ENCODE results near the gene MAPKAPK2.

DNA sequence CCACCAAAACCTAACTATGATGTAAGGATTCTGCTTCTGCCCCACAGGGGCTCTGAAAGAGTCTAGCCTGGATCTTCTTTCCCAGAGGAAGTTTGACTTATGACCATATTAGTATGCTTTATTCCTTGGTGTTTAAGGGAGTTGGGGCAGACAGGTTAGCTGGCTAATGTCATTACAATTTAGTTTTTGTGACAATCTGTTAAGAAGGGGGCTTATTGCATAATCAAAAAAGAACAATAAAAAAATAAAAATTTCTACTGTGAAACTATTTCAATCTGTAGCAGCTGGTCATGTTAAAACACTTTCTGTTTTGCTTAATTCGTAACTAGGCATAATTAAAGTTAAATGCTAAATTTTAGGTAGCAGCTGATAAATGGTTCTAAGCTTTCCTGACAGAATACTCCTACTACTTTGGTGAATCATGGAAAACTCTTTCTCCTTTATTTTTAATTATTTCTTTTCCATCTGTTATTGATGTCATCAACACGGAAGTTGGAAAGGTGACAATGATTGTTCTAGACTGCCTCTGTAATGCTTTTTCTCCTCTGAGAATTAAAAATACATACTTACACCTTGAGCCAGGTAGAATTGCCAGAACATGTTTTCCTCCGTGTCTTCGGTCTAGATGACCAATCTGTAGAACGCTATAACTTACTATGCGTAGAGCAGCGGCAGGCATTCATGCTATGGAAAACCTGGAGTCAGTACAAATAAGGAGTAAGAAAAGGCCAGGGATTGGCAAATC, 30.8 kb upstream of the MAPKAPK2 start:
- TF ChIP-seq POLR2A (IDR thresholded peaks at IDR 0.05) (no peak), POLR2AphosphoS5 (IDR thresholded peaks at IDR 0.05) (no peak)
- TF ChIP-seq, protein P1, sequence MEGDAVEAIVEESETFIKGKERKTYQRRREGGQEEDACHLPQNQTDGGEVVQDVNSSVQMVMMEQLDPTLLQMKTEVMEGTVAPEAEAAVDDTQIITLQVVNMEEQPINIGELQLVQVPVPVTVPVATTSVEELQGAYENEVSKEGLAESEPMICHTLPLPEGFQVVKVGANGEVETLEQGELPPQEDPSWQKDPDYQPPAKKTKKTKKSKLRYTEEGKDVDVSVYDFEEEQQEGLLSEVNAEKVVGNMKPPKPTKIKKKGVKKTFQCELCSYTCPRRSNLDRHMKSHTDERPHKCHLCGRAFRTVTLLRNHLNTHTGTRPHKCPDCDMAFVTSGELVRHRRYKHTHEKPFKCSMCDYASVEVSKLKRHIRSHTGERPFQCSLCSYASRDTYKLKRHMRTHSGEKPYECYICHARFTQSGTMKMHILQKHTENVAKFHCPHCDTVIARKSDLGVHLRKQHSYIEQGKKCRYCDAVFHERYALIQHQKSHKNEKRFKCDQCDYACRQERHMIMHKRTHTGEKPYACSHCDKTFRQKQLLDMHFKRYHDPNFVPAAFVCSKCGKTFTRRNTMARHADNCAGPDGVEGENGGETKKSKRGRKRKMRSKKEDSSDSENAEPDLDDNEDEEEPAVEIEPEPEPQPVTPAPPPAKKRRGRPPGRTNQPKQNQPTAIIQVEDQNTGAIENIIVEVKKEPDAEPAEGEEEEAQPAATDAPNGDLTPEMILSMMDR (IDR thresholded peaks at IDR 0.05 in 8 of 11, conservative IDR thresholded peaks at IDR 0.05 in 3 of 11) = no peak

Measured in spleen (tissue), 7 donors.